ENCODE data around the gene MAGOHB.

DNA sequence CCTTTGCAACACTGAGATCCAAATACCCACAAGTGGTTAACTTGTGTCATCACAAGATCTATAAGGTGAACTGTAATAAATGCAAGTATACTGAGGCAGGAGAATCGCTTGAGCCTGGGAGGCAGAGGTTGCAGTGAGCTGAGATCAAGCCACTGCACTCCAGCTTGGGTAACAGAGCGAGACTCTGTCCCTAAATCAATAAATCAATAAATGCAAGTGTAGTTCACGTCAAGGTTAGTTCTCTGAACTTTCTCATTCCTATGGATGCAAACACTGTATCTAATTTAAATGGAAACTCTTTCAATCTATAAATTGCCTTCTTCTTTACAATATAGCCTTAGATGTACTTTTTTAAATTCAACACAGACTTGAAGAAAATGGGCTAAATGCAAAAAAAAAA lies 3.2 kb downstream of the MAGOHB start:
- TF ChIP-seq CTCF (IDR thresholded peaks at IDR 0.05) (no peak), POLR2A (IDR thresholded peaks at IDR 0.05) (no peak)
